ENCODE data around the gene ERCC2. TPM values are rescaled to one million over a fixed set of nuclear protein-coding genes. Genes with fewer than 3 reads are reported as not detected.

Gene ERCC2
- total and polyA plus RNA-seq, 7 donors: 4.2 to 12.9 (median 9.7) TPM

- intact Hi-C loops (cut with DNase I): no loop called here
- no peak for DNase-seq
- Histone ChIP-seq H3K36me3 (peaks cover 0 to 33% (median 3%) of the 10 kb centered on the region in 4 donors), H3K27ac (no peak overlapping the region), H3K27me3 (no peaks in the 10 kb centered on the region), H3K4me1 (peaks cover 0 to 8% (median 3%) of the 10 kb centered on the region in 4 donors), H3K9me3 (no peaks in the 10 kb centered on the region), H3K4me3 (no peak overlapping the region)
- no peak for TF ChIP-seq CTCF (IDR thresholded peaks at IDR 0.05)
- 83 to 91% methylated on average over 12 of the region's 12 CpGs for WGBS, 2 donors
Observed at GRCh38 chr19:45364696-45365095, 5.7 kb downstream of the ERCC2 start.

GRCh38 chr19:45363861-45364459, 6.4 kb downstream of the ERCC2 start:
- H3K4me3 ChIP-seq: no peak overlapping the region
- intact Hi-C loops (cut with DNase I): no loop called here
- TF ChIP-seq POLR2A (IDR thresholded peaks at IDR 0.05): no peak
- no peak for TF ChIP-seq POLR2AphosphoS5 (IDR thresholded peaks at IDR 0.05)
- no peak for TF ChIP-seq EP300 (IDR thresholded peaks at IDR 0.05)
- no peak for TF ChIP-seq CTCF (IDR thresholded peaks at IDR 0.05)
- DNase-seq: no peak
- WGBS, 2 donors: 94 to 95% methylated on average over 44 of the region's 44 CpGs
- no peaks in the 10 kb centered on the region for H3K9me3 ChIP-seq
- peaks cover 0 to under 1% (median 0%) of the 10 kb centered on the region in 4 donors for H3K4me1 ChIP-seq
- no peaks in the 10 kb centered on the region for H3K27me3 ChIP-seq
- H3K27ac ChIP-seq: no peak overlapping the region
- peaks cover 0 to 38% (median 3%) of the 10 kb centered on the region in 4 donors for H3K36me3 ChIP-seq

GRCh38 chr19:45362291-45362690, 8.1 kb downstream of the ERCC2 start:
- 91 to 93% methylated on average over 16 of the region's 16 CpGs for WGBS, 2 donors
- Histone ChIP-seq H3K9me3 (no peaks in the 10 kb centered on the region), H3K4me1 (no peaks in the 10 kb centered on the region), H3K36me3 (peaks cover 0 to 38% (median 3%) of the 10 kb centered on the region in 4 donors), H3K27me3 (no peaks in the 10 kb centered on the region), H3K27ac (no peak overlapping the region), H3K4me3 (no peak overlapping the region)
- TF ChIP-seq POLR2A (IDR thresholded peaks at IDR 0.05) (no peak), POLR2AphosphoS5 (IDR thresholded peaks at IDR 0.05) (no peak), EP300 (IDR thresholded peaks at IDR 0.05) (no peak), CTCF (IDR thresholded peaks at IDR 0.05) (no peak)
- DNase-seq: no peak
- intact Hi-C loops (cut with DNase I): no loop called here

- no peak for DNase-seq
- Histone ChIP-seq H3K4me1 (no peaks in the 10 kb centered on the region), H3K9me3 (no peaks in the 10 kb centered on the region), H3K36me3 (peaks cover 0 to 38% (median 3%) of the 10 kb centered on the region in 4 donors), H3K27me3 (no peaks in the 10 kb centered on the region), H3K4me3 (no peak overlapping the region), H3K27ac (no peak overlapping the region)
- intact Hi-C loops (cut with DNase I): no loop called here
- WGBS, 2 donors: 94% methylated on average over 14 of the region's 14 CpGs
- TF ChIP-seq POLR2AphosphoS5 (IDR thresholded peaks at IDR 0.05) (no peak), POLR2A (IDR thresholded peaks at IDR 0.05) (no peak), CTCF (IDR thresholded peaks at IDR 0.05) (no peak), EP300 (IDR thresholded peaks at IDR 0.05) (no peak)
Observed at GRCh38 chr19:45361608-45362007, 8.8 kb downstream of the ERCC2 start.
